Effector memory CD4-positive, alpha-beta T cell (primary cell): ENCODE measurements around the gene NCBP2L.

Experiments
- DNase-seq, 3 donors: peaks; one replicate each; pipeline ENCODE4 v3.0.0-alpha.2; 2020
- H3K27ac ChIP-seq: 2 replicates; pipeline ENCODE4 v1.7.0; 2013; ENCODE audit warnings: mild to moderate bottlenecking, low read length, moderate library complexity; ENCODE audit not compliant: insufficient read depth, poor library complexity, severe bottlenecking
- H3K27me3 ChIP-seq: replicated peaks from 2 replicates; pipeline ENCODE4 v1.7.0; 2013; ENCODE audit warnings: mild to moderate bottlenecking, low read length; ENCODE audit not compliant: insufficient read depth, control insufficient read depth, poor library complexity, severe bottlenecking
- H3K36me3 ChIP-seq: 2 replicates; pipeline ENCODE4 v1.7.0; 2013; ENCODE audit warnings: mild to moderate bottlenecking, low read length, moderate library complexity; ENCODE audit not compliant: control insufficient read depth, insufficient read depth
- H3K4me1 ChIP-seq: 2 replicates; pipeline ENCODE4 v1.7.0; 2013; ENCODE audit warnings: low read length, mild to moderate bottlenecking; ENCODE audit not compliant: control insufficient read depth, insufficient read depth, poor library complexity, severe bottlenecking
- H3K4me3 ChIP-seq: 2 replicates; pipeline ENCODE4 v1.7.0; 2013; ENCODE audit warnings: low read length, low read depth, mild to moderate bottlenecking; ENCODE audit not compliant: insufficient read depth, poor library complexity, severe bottlenecking
- H3K9me3 ChIP-seq: 2 replicates; pipeline ENCODE4 v1.7.0; 2013; ENCODE audit warnings: mild to moderate bottlenecking, low read length, moderate library complexity; ENCODE audit not compliant: control insufficient read depth

The NCBP2L gene

DNA sequence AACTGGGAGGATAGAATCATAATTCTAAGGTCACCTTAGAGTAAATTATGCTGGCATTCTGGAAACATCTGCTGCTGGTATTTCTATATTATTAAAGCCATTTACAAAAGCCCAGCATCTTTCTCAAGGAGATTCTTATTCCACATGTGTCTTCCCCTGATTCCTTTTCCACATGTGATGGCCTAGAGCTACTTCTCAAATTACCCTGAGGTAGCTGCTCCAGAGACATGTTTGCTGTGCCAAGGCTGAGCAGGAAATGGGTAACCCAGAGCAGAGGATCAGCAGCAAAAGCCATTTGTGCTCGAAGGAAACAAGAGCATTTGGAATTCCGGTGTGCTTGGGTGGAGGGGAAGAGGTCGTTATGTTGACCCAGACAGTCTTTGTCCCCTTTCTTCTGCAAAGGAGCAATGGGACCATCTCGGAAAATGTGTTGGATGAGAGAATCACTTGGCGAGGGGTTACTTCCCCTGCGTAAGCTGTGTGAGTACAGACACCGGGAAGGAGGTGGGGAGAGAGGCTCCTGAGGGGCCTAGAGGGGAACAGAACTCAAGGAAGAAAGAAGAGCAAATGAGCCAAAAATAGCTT, 26.6 kb upstream of the NCBP2L start:
- Histone ChIP-seq H3K27ac (no peak overlapping the region), H3K4me3 (no peak overlapping the region), H3K4me1 (peaks cover 3% of the 10 kb centered on the region), H3K27me3 (no peaks in the 10 kb centered on the region), H3K36me3 (no peaks in the 10 kb centered on the region), H3K9me3 (no peaks in the 10 kb centered on the region)
- DNase-seq, result no peak

DNA sequence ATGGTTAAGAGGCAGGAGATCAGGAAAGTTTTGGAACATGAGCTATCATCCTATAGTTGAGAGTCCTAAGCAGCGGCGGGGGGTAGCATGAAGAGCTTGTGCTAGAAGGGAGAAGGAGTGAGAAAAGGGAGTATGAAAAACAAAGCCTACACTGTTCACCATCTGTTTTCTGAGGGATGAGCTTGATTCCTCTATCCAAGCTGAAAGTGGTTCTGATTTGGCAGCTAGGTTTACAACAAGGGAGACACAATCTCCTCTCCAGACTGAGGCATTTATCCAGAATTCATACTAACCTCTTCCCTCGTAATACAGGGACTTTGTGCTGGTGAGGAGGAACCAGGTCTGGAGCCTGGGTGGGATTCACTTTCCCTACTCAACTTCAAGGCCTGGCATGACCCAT, 25.5 kb upstream of the NCBP2L start:
- H3K27ac ChIP-seq, result no peak overlapping the region
- no peaks in the 10 kb centered on the region for H3K27me3 ChIP-seq
- no peak overlapping the region for H3K4me3 ChIP-seq
- no peaks in the 10 kb centered on the region for H3K36me3 ChIP-seq
- peaks cover 3% of the 10 kb centered on the region for H3K4me1 ChIP-seq
- H3K9me3 ChIP-seq, result no peaks in the 10 kb centered on the region
- no peak for DNase-seq

DNA sequence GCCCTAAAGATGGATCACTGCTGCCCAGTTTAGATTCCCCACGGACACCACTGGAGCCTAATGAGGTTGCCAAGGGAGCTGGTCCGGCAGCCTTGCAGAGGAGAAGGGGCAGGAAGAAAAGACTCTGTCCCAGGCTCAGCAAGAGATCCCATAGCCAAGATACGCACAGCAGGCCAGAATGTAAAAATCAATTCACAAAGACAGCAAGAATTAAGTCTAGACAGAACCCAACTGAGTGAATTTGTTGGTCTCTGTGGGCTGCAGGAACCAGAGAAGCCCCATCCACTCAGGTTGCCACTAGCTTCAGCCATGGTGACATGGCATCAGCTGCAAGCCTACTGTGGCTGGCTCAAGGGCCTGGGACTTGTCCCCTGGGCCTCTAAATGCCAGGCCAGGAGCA, 24.8 kb upstream of the NCBP2L start:
- DNase-seq, result no peak
- Histone ChIP-seq H3K4me1 (peaks cover 3% of the 10 kb centered on the region), H3K27ac (no peak overlapping the region), H3K36me3 (no peaks in the 10 kb centered on the region), H3K4me3 (no peak overlapping the region), H3K27me3 (no peaks in the 10 kb centered on the region), H3K9me3 (no peaks in the 10 kb centered on the region)

DNA sequence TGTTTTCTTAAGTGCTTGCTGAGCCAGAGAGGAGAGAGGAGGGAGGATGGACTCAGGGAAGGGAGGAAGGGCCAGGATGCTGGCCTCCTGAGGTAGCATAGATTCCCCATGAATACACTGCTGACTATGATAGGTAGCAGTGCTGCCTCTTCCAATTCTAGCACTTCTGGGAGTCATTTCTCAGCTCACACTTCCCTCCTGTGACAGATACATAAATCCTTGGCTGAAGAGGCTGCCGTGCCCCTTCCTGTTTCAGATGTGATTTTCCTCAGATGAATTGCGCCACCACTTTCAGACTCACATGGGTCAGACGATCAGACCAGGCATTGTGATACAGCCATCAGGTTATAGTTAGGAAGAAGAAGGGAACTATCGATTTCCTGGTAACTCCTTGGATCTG, 24.3 kb upstream of the NCBP2L start:
- no peak for DNase-seq
- H3K27ac ChIP-seq, result no peak overlapping the region
- H3K4me1 ChIP-seq, result peaks cover 3% of the 10 kb centered on the region
- H3K9me3 ChIP-seq, result no peaks in the 10 kb centered on the region
- no peaks in the 10 kb centered on the region for H3K36me3 ChIP-seq
- no peak overlapping the region for H3K4me3 ChIP-seq
- H3K27me3 ChIP-seq, result no peaks in the 10 kb centered on the region

DNA sequence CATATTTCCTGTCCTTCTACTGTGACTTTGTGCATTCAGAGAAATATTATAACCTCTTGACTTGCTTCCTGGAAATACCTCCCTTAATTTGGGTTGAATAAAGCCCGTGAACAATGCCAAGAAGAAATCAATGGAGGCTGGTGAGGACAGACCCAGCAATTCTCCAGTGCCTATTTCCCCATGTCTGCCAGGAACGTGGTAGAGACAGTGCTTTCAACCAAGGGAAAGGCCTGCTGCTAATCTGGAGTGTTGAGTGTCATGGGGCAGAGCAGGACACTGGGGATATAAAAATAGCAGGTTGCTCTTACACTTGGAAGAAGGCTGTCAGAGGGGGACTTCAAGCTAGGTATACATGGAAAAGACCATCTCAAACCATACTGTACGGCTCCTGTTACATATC, 21.8 kb upstream of the NCBP2L start:
- Histone ChIP-seq H3K4me1 (peaks cover 3% of the 10 kb centered on the region), H3K27ac (no peak overlapping the region), H3K4me3 (no peak overlapping the region), H3K9me3 (no peaks in the 10 kb centered on the region), H3K36me3 (no peaks in the 10 kb centered on the region), H3K27me3 (no peaks in the 10 kb centered on the region)
- DNase-seq, result no peak

DNA sequence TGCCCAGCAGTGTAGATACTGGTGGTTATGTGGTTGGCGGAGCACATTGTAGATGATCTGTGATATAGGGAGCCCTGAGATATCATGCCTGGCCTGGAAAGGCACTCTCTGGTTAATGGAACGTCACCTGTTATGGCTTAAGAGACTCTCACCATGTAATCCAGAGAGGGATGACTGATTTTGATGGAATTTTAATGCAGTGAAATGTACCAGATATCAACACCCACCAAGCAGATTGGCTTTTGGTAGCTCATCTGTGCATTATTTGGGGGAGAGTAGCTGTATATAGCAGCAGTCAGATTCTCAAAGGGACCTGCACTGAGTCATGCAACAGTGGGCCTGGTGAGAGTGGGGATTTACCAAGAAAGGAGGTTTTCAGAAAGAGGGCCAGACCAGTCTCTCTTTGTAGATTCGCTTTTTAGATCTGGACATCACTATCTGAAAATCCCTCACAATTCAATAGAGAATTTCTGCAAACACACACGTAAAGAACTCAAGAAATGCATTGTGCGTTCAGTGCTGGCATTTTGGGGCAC, 19.2 kb upstream of the NCBP2L start:
- Histone ChIP-seq H3K27ac (no peak overlapping the region), H3K9me3 (no peaks in the 10 kb centered on the region), H3K4me1 (peaks cover 3% of the 10 kb centered on the region), H3K27me3 (no peaks in the 10 kb centered on the region), H3K4me3 (no peak overlapping the region), H3K36me3 (no peaks in the 10 kb centered on the region)
- DNase-seq, result no peak

DNA sequence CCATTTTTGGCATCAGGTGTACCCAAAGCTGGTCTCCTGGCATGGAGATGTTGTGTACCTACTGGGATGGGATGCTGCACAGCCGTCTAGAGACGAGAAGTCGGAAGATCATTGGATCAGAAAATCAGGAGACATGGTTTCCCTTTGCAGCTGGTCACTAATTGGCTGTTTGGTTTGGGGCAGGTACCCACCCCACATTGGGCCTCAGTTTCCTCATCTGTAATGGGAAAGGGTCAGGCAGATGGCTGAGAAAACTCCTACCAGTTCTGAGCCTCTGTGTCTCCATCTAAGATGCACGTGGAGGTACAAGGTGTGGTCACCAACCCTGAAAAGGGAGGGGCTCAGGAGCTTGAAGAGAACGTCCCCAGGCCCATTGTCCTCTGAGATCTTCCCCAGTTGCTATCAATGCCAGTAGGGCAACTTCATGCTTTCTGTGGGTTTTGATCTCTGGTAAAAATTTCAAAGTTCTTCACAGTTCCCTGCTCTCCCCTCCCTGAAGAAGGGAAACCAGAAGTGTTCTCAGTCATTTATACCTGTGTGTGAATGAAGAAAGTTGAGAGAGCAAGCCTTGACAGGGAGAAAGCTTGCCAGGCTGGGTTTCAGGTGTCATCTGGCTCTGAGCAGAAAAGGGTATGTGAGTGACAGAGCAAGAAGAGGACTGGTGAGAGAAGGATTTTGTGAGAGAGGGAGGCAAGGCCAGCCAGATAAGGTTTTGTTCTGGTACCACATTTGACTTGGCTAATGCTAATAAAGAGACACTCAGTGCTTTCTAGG, 17.0 kb upstream of the NCBP2L start:
- no peak for DNase-seq
- no peaks in the 10 kb centered on the region for H3K36me3 ChIP-seq
- H3K27me3 ChIP-seq, result no peaks in the 10 kb centered on the region
- H3K4me1 ChIP-seq, result no peaks in the 10 kb centered on the region
- no peaks in the 10 kb centered on the region for H3K9me3 ChIP-seq
- no peak overlapping the region for H3K4me3 ChIP-seq
- no peak overlapping the region for H3K27ac ChIP-seq

DNA sequence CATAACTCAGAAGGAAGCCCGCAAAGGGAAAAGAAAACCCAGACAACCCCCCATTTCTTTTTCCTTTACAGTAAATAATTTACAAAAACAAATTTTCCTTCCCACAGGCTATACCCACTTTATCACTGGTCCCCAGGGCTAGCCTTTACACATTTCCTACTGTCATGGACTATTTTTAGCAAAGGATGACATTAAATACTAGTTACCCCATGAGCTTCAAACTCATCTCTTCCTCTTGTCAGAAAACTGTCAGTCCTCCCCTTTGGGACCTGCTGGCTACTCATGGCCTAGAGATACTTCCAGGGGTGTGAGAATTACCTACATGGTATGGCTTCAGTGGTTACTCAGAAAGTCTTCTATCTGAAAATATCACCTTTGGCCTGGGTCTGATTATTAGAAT, 13.9 kb upstream of the NCBP2L start:
- no peaks in the 10 kb centered on the region for H3K4me1 ChIP-seq
- H3K4me3 ChIP-seq, result no peak overlapping the region
- DNase-seq, result no peak
- H3K27me3 ChIP-seq, result no peaks in the 10 kb centered on the region
- H3K36me3 ChIP-seq, result no peaks in the 10 kb centered on the region
- H3K9me3 ChIP-seq, result no peaks in the 10 kb centered on the region
- H3K27ac ChIP-seq, result no peak overlapping the region

DNA sequence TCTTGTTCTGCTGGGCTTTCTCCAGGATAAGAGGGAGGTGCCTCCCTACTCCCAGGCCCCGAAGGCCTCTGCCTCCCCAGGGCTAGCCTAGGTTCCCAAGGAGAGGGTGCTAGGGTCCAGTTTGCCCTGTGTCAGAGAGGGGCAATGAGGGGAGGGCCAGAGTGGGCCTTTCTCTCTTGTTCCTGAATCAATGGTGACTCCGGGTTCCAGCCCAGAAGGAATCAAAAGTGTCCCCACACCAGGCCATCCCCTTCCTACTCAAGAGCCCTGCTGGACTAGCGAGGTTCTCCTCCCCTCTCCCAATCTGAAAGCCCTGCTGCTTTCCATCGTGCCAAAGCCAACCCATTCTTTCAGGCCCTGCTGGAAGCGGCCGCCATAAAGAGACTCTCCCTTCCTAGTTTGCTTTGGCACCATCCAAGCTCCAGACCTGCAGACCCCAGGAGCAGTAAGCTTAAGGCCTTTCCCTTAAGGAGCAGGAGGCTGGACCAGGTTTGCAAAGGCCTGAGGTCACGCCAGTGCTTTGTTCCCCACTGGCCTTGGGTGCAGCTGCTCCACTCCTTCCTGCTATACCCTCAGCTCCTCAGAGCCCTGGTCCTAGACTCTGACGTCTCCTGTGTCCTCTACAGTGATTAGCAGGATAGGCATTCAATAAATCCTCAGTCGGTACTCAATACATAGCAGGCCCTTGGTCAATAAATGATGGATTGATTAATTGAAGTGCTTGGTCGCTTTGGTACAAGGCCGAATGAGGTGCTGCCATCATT, 12.5 kb upstream of the NCBP2L start:
- Histone ChIP-seq H3K27me3 (no peaks in the 10 kb centered on the region), H3K4me3 (no peak overlapping the region), H3K4me1 (no peaks in the 10 kb centered on the region), H3K9me3 (no peaks in the 10 kb centered on the region), H3K27ac (no peak overlapping the region), H3K36me3 (no peaks in the 10 kb centered on the region)
- DNase-seq, result no peak
